MV-4-11 (cell line): Measurements from ENCODE around the gene VDAC1.

Experiments used
- DNase-seq: peaks from one replicate; lab custom pipeline; 2025; lab: John Stamatoyannopoulos, UW

Gene VDAC1

DNA sequence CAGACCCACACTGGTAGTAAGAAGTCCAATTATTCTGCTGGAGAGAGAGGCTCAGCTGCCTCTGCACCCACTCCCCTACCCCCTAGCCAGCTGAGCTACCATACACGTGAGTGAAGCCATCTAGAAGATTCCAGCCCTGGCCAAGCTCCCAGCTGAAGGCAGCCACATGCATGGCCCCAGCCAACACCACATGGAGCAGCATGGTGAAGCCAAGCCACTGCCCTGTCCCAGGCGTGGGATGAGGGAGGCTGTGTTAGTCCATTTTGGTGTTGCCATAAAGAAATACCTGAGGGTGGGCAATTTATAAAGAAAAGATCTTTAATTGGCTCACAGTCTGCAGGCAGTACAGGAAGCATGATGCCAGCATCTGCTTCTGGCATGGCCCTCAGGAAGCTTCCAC is 20.0 kb upstream of the VDAC1 start:
- no peak for DNase-seq

DNA sequence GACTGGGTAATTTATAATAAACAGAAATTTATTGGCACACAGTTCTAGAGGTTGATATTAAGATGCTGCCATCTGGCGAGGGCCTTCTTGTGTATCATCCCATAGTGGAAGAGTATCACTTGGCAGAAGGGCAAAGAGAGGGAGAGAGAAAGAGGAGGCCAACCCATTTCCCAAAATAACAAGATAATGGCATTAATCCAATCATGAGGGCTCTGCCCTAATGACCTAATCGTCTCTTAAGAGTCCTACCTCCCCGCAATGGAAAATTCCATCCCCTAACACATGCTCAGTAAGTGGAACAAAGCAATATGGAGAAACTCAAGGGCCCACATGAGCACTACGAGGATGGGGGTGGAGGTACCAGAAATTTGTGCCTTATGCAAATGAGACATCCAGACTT is 17.6 kb upstream of the VDAC1 start:
- DNase-seq, result no peak

DNA sequence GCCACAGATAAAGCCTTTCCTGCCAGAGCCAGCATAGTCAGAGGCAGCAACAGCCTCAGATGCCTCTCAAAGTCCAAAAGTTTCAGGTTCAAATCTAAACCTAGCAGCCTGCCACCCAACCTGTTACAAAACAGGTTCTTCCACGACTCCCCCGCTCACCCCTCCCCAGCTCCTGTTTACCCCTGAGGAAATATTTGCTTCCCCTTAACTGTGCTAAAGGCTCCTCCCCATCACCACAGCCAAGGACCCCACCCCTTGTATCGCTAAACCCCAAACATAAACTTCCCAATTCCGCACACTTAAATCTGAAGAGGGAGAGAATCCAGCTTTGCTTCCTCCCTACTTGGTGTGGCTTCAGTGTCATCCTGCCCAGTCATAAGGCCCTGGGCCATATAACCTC is 15.4 kb upstream of the VDAC1 start:
- no peak for DNase-seq

DNA sequence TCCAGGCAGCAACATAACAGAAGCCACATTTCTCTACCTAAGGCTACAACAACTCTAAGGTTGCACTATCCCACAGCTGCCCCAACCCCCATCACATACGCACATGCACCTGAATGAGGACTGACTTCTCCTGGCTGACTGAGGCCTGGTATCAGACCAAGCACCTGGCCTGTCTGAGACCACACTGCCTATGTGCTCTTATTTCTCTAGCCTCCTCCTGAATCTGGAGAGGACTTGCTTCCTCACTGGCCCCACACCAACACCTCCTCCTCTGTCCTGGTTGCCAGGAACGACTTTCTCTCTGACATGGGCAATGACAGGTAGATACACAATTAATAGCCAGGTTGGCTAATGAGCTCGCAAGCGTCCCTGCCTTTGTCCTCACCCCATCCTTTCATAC is 14.9 kb upstream of the VDAC1 start:
- no peak for DNase-seq

GRCh38 chr5:134018986-134019316 is 14.2 kb upstream of the VDAC1 start:
- no peak for DNase-seq

GRCh38 chr5:134018154-134018985 is 13.6 kb upstream of the VDAC1 start:
- no peak for DNase-seq

- DNase-seq, result no peak
These were observed 3.5 kb upstream of the VDAC1 start for GRCh38 chr5:134008266-134008749.

DNA sequence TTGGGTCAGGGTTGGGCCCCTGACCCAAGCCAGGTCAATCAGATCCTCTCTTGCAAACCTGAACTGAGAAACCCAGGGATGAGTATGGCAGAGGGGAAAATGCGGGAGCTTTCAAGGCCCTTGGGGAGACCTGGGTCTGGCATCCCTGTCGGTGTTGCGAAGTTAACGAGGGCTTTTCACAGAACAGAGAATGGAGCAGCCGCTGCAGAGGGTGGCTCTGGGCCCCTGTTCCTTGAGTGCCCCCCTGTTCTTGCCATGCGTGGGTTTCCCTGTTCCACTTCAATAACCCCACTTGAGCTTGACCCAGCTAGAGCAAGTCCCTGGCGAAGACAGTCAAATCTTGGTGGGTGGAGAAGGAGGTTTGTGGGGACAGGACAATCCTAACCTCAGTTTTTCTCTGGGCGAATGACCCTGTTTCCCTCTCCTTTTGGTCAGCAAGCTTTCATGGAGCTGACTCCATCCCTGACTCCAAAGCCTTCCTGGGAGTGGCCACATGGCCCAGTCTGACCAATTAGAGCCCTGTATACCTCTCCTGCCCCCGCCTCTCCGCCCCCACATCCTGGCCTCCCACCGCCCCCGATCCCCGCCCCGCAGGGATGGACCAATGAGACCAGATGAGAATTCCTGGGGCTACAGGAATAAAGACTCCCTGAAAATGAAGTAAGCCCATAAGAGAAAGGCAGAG is 2.9 kb upstream of the VDAC1 start:
- DNase-seq, result no peak

DNA sequence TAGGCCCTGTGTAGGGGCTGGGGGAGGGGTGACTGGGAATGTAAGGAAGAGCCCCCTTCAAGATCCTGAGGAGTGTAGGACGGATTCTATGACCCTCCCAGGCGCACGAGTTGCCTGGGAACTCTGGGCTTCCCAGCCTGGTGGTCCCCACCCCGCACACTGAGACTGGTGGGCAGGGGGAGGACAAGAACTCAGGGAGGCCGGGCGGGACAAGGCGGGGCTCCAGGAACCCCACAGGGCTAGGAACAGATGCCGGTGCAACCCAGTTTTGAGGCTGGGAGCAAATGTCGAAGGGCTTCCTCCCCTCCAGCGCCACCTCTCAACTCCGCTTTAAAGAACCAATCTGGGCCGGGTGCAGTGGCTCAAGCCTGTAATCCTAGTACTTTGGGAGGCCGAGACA is 1.3 kb upstream of the VDAC1 start:
- DNase-seq, result no peak

- no peak for DNase-seq
These were observed 764 bp upstream of the VDAC1 start for GRCh38 chr5:134005417-134006061.

DNA sequence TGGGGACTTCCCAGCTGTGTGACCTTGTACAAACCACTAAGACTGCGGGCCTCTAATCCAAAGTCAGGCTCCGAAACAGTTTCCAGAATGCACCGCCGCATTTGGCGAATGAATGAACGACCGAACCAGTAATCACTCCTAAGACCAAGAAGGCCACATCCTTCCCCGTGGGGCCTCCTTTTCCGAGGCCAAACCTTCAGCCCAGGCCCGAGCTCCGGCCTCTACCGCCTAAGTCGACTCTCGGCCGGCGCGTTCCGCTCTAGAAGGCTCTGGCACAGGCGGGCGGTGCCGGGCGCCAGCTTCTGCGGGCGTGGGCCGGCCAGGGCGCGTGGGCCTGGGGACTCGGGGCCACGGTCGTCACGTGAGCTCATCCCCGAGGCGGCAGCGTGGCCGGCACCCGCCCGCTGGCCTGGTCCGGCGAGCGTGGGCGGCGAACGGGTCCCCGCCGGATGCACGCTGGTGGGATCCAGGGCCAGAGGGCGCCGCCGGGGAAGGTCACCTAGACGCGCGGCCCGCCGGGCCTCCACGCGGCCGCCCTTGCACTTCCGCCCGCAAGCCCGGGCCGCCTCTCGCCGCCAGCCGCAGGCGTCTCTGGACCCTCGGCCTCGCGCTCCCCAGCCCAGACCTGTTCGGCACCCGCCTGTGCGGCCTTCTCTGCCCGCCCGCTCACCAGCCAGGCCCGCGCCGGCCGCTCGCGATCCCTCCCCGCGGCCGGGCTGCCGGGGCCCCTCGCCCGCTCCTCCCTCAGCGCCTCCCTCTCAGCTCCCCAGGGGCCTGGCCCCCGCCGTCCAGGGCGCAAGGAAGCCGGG is 754 bp downstream of the VDAC1 start:
- DNase-seq, result peak; percentile 35

- no peak for DNase-seq
These were observed 1.5 kb downstream of the VDAC1 start for GRCh38 chr5:134003064-134003816.

GRCh38 chr5:134001938-134002731 is 2.6 kb downstream of the VDAC1 start:
- DNase-seq, result no peak

DNA sequence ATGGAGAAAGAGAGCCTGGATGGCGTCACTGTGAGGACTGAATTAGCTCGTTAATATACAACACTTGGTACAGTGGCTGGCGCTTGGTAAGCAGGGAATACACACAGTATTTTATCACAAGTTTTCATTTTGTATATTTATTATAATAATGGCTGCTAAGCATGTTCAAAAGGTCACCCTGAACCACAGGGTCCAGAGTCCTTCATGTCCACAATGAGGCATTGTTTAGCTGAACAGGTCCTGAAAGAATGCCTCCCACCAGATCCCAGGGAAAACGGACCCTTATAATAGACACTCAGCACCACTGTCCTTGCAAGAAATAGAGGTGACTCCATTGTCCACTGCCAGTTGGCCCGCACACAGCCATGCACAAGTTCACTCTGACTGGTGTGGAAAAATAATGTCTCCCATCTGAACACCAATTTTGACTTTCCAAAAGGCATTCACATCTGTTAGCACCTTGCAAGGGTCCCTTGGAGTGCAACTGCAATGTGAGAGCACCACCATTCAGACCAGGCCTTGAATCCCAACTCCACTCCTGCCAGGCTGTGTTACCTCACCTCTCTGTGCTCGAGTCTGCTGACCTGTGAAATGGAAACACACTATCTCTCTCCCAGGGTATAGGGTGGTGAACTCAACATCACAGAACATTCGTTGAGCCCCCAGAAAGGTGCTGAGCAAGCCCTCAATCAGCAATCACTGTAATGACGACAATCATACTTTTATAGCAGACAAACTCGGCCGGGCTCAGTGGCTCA is 3.9 kb downstream of the VDAC1 start:
- DNase-seq, result no peak

DNA sequence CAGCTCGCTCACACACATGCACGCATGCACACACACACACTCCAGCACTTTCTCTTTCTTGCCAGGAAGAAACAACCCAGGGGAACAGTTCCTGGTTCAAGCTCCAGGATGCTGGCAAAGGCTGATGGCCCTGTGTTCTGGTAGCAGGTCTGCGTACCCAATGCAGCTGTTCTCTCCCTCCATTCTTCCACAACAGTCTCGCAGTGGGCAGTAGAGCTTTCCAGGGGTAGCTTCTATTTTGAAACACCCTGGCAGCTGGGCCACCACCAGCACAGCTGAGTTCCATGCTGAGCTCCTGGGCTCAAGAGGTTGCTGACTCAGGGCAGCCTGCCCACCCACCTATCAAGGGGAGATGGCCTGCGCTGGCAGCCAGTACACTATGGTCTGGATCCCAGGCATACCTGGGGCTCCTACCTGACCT is 4.7 kb downstream of the VDAC1 start:
- no peak for DNase-seq

- no peak for DNase-seq
These were observed 6.0 kb downstream of the VDAC1 start for GRCh38 chr5:133998807-133999206.

DNA sequence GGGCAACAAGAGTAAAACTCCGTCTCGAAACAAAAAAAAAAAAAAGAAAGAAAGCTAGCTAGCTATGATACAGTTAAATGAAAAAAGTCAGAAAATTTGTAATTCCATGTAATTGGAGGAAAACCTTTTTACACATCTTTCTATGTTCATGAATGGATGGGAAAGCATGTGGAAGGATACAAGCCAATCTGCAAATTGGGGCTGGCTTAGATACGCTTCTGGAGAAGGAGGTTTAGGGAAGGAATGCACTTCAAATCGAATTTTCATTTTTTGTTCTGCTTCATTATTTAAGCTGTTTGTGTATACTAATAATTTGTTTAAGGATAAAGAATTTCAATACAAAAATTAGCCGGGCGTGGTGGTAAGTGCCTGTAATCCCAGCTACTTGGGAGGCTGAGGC is 6.7 kb downstream of the VDAC1 start:
- DNase-seq, result no peak

- no peak for DNase-seq
These were observed 8.0 kb downstream of the VDAC1 start for GRCh38 chr5:133996683-133997252.

- DNase-seq, result no peak
These were observed 8.8 kb downstream of the VDAC1 start for GRCh38 chr5:133995883-133996563.
